ENCODE measurements around the gene DEAF1.
"Not testable (repeated sequence)": the region's sequence is repeated elsewhere in the genome, so short reads cannot be mapped to it uniquely, and the experiment has no call there.

The DEAF1 gene

GRCh38 chr11:694563-695287 is at the start of gene DEAF1:
Gene DEAF1 (minus strand): TSS chr11:695222. CDS start chr11:695047, 175 bp downstream.
- DNase-seq, result peak; percentile 92

GRCh38 chr11:742571-743201 is 47.7 kb upstream of the DEAF1 start:
- DNase-seq, result no peak

- no peak for DNase-seq
These were observed 47.1 kb upstream of the DEAF1 start for GRCh38 chr11:742156-742546.

- DNase-seq, result not testable (repeated sequence)
These were observed 42.9 kb upstream of the DEAF1 start for GRCh38 chr11:737899-738298.

GRCh38 chr11:737366-737765 is 42.3 kb upstream of the DEAF1 start:
- DNase-seq, result no peak

- not testable (repeated sequence) for DNase-seq
These were observed 39.5 kb upstream of the DEAF1 start for GRCh38 chr11:734541-734940.

- no peak for DNase-seq
These were observed 38.0 kb upstream of the DEAF1 start for GRCh38 chr11:733072-733471.

- DNase-seq, result no peak
These were observed 34.6 kb upstream of the DEAF1 start for GRCh38 chr11:729492-730074.

GRCh38 chr11:728901-729491 is 34.0 kb upstream of the DEAF1 start:
- no peak for DNase-seq

- DNase-seq, result peak; percentile 26
These were observed 33.1 kb upstream of the DEAF1 start for GRCh38 chr11:727859-728748.

- DNase-seq, result no peak
These were observed 32.3 kb upstream of the DEAF1 start for GRCh38 chr11:727281-727701.

- DNase-seq, result no peak
These were observed 31.5 kb upstream of the DEAF1 start for GRCh38 chr11:726278-727220.

GRCh38 chr11:725624-726202 is 30.7 kb upstream of the DEAF1 start:
- no peak for DNase-seq

GRCh38 chr11:724778-725386 is 29.9 kb upstream of the DEAF1 start:
- DNase-seq, result no peak

GRCh38 chr11:724049-724777 is 29.2 kb upstream of the DEAF1 start:
- DNase-seq, result no peak

- DNase-seq, result peak; percentile 46
These were observed 28.3 kb upstream of the DEAF1 start for GRCh38 chr11:723120-723883.

GRCh38 chr11:722346-722811 is 27.4 kb upstream of the DEAF1 start:
- no peak for DNase-seq

- no peak for DNase-seq
These were observed 26.8 kb upstream of the DEAF1 start for GRCh38 chr11:721741-722345.
